HEK293T (cell line): ENCODE results near the gene KRTAP10-7.

Source experiments
- ELF4 ChIP-seq: fragments of 450-650 bp; IDR thresholded peaks from 2 replicates; pipeline ENCODE4 v1.6.1; 2017; ENCODE audit warnings: antibody characterized with exemption
- FOXA1 ChIP-seq: fragments of 450-650 bp; IDR thresholded peaks from 2 replicates; pipeline ENCODE4 v1.6.1; 2016; ENCODE audit warnings: mild to moderate bottlenecking
- FOXK2 ChIP-seq: fragments of 450-650 bp; IDR thresholded peaks from 2 replicates; pipeline ENCODE4 v1.6.1; 2016; ENCODE audit warnings: mild to moderate bottlenecking
- LEF1 ChIP-seq: fragments of 450-650 bp; IDR thresholded peaks from 2 replicates; pipeline ENCODE4 v1.6.1; 2017; ENCODE audit warnings: mild to moderate bottlenecking, borderline replicate concordance
- ZNF384 ChIP-seq: fragments of 450-650 bp; IDR thresholded peaks from 2 replicates; pipeline ENCODE4 v1.6.1; 2016

DNA sequence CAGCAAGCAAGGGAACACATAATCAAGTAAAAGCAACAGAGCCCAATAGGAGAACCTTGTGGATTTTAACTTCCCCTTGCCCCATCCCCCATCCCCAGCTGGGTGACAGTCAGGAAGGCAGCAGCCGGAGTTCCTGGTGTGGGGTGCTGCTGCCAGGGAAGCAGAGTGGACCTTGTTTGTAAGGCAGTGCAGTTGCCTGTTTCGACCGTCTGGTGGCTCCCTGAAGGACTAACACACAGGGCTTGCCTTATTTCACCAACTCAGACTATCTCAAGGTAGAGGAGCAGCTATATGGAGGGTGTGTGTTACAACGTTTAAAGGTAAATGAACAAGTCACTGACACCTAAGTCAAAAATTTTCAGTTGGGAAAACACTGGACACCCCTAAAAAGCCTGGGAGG lies 18.1 kb downstream of the KRTAP10-7 start:
- TF ChIP-seq FOXA1 (no peak), FOXK2 (no peak), ZNF384 (no peak), ELF4 (no peak), LEF1 (no peak)
